ENCODE data around the gene USP5.

DNA sequence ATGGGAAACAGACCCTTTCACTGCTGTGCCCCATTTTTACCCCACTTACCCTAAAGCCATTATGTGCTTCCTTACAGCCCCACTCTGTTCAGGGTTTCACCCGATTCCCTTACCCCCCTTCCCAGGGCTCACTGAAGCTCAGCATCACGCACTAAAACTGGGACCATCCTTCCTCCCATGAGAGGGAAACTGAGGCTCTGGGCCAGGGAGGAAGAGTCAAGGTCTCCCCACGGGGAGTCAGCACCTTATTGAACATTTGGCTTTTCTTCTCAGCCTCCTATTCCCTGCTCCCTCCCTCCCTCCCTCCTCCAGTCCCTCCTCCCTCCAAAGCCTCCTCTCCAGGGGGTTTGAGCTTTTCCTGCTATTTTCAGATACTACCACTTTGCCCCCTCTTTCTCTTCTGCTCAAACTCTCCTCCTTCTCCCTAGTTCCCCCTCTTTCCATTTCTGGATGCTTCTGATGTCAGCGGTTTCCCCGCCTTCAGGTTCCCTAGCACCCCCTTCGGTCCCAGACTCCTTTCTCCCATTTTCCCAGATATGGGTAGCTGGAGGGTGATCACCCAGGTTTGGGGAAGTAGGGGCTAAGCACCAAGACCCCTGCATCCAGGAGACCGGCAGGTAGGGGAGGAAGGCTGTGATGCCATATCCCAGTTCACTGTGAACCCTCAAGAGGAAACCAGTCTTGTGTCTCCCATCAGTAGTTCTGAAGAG is 29.4 kb upstream of the USP5 start:
- TF ChIP-seq CTCF (optimal IDR thresholded peaks at IDR 0.05 in 1 of 3, IDR thresholded peaks at IDR 0.05 in 1 of 3, conservative IDR thresholded peaks at IDR 0.05 in 1 of 3; ENCODE audit: extremely low read depth in 1 of 3, insufficient read depth in 2 of 3, low read length in 3 of 3): no peak
- no peak for TF ChIP-seq EZH2 (IDR thresholded peaks at IDR 0.05; ENCODE audit: low read length)
